ENCODE data around the gene GUCY1B1.

DNA sequence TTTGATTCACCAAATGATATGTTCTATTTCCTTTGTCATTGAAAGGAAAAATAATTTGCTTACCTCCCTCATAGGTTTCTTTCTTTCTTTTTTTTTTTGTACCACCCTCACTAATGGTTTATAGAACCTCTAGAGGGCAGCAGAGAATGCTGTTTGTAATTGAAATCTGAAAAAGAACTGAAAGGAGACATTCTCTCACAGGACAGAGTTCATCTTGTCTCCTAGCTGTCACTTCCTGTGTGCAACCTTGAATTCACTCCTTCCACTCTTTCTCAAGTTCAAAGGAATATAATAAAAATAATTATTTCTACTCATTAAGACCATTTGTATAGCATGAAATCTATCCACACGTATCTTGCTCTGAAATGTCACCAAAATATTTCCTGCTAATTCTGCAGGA, 51.0 kb downstream of the GUCY1B1 start:
- TF ChIP-seq POLR2A (IDR thresholded peaks at IDR 0.05): no peak
- TF ChIP-seq, protein P1, sequence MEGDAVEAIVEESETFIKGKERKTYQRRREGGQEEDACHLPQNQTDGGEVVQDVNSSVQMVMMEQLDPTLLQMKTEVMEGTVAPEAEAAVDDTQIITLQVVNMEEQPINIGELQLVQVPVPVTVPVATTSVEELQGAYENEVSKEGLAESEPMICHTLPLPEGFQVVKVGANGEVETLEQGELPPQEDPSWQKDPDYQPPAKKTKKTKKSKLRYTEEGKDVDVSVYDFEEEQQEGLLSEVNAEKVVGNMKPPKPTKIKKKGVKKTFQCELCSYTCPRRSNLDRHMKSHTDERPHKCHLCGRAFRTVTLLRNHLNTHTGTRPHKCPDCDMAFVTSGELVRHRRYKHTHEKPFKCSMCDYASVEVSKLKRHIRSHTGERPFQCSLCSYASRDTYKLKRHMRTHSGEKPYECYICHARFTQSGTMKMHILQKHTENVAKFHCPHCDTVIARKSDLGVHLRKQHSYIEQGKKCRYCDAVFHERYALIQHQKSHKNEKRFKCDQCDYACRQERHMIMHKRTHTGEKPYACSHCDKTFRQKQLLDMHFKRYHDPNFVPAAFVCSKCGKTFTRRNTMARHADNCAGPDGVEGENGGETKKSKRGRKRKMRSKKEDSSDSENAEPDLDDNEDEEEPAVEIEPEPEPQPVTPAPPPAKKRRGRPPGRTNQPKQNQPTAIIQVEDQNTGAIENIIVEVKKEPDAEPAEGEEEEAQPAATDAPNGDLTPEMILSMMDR (IDR thresholded peaks at IDR 0.05): peak; percentile 23 to 62 (median 50)

All from esophagus squamous epithelium (tissue), 4 donors.